ENCODE results near the gene COX7B2. TPM values are rescaled to one million over a fixed set of nuclear protein-coding genes. Genes with fewer than 3 reads are reported as not detected.

COX7B2 gene
- total RNA-seq, 1 experiment from 2014 or later: not detected

- no peak for DNase-seq
- CTCF ChIA-PET: no interaction called here
- BruUV-seq (replicated peaks): no TSS peak
- TF ChIP-seq, protein P1, sequence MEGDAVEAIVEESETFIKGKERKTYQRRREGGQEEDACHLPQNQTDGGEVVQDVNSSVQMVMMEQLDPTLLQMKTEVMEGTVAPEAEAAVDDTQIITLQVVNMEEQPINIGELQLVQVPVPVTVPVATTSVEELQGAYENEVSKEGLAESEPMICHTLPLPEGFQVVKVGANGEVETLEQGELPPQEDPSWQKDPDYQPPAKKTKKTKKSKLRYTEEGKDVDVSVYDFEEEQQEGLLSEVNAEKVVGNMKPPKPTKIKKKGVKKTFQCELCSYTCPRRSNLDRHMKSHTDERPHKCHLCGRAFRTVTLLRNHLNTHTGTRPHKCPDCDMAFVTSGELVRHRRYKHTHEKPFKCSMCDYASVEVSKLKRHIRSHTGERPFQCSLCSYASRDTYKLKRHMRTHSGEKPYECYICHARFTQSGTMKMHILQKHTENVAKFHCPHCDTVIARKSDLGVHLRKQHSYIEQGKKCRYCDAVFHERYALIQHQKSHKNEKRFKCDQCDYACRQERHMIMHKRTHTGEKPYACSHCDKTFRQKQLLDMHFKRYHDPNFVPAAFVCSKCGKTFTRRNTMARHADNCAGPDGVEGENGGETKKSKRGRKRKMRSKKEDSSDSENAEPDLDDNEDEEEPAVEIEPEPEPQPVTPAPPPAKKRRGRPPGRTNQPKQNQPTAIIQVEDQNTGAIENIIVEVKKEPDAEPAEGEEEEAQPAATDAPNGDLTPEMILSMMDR (IDR thresholded peaks at IDR 0.05; ENCODE audit: unreplicated experiment): no peak
- intact Hi-C loops (cut with micrococcal nuclease; ENCODE audit: unreplicated experiment): no loop called here
- Mint-ChIP-seq H3K4me3 (ENCODE audit: low read depth, unreplicated experiment) (no peak overlapping the region), H3K36me3 (ENCODE audit: insufficient read depth, unreplicated experiment) (no peaks in the 10 kb centered on the region), H3K27ac (ENCODE audit: unreplicated experiment) (no peak overlapping the region), H3K9me3 (ENCODE audit: low read depth, unreplicated experiment) (no peaks in the 10 kb centered on the region), H3K27me3 (ENCODE audit: unreplicated experiment) (no peaks in the 10 kb centered on the region), H3K4me1 (ENCODE audit: low read depth, unreplicated experiment) (no peaks in the 10 kb centered on the region)
Measured at GRCh38 chr4:46947541-46947940, 38.5 kb upstream of the COX7B2 start.

DNA sequence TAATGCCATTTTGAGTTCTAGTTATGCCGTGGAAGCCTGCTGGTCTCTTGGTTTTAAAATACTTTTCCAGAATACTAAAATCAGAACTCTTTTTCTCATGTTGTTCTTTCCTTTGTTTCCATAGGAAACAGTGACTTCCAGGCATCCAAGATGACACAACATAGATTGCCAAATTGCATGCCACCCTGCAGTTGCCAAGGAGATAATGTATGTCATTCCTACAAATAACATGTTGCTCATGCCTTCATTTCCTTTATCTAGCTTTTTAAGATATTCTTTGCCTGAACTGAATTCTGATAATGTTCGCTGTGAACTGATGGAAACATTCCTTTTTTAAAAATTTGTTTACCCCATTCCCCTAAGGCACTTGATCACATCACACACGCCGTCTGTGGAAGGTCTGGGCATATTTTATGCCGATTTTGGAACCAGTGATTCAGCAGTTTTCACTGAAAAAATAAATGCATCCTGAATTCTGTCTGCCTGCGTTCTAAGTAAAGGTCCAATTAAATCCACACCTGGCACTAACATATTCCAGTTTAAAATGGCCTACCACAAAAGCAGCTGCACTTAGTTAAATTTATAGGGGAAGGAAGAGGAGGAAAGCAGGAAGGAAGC, 38.0 kb upstream of the COX7B2 start:
- H3K4me1 Mint-ChIP-seq (ENCODE audit: low read depth, unreplicated experiment): no peaks in the 10 kb centered on the region
- CTCF ChIA-PET: no interaction called here
- H3K27me3 Mint-ChIP-seq (ENCODE audit: unreplicated experiment): no peaks in the 10 kb centered on the region
- BruUV-seq (replicated peaks): no TSS peak
- DNase-seq: no peak
- H3K27ac Mint-ChIP-seq (ENCODE audit: unreplicated experiment): no peak overlapping the region
- H3K4me3 Mint-ChIP-seq (ENCODE audit: low read depth, unreplicated experiment): no peak overlapping the region
- no peaks in the 10 kb centered on the region for H3K36me3 Mint-ChIP-seq (ENCODE audit: insufficient read depth, unreplicated experiment)
- intact Hi-C loops (cut with micrococcal nuclease; ENCODE audit: unreplicated experiment): no loop called here
- H3K9me3 Mint-ChIP-seq (ENCODE audit: low read depth, unreplicated experiment): no peaks in the 10 kb centered on the region
- TF ChIP-seq, protein P1 (IDR thresholded peaks at IDR 0.05; ENCODE audit: unreplicated experiment): no peak

DNA sequence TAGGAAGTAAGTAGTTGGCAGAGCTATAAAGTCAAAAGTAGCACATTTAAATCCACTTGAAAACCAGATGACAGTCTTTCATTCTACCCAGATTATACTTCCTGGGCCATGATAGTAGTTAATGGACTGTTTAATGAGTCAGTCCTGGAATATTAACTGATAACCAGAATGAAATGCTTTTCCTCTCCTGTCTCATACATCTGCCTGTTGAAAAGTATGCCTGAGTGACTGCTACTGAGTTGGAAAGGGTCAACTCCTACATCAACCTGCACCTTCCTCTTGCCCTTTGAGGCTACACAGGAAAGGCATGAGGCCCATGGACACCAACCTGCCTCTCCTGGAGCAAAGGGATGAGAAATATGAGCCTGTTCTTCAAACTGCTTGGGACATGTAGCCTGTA, 36.0 kb upstream of the COX7B2 start:
- DNase-seq: no peak
- no peaks in the 10 kb centered on the region for H3K9me3 Mint-ChIP-seq (ENCODE audit: low read depth, unreplicated experiment)
- no peaks in the 10 kb centered on the region for H3K4me1 Mint-ChIP-seq (ENCODE audit: low read depth, unreplicated experiment)
- no peak overlapping the region for H3K27ac Mint-ChIP-seq (ENCODE audit: unreplicated experiment)
- BruUV-seq (replicated peaks): no TSS peak
- no peak overlapping the region for H3K4me3 Mint-ChIP-seq (ENCODE audit: low read depth, unreplicated experiment)
- intact Hi-C loops (cut with micrococcal nuclease; ENCODE audit: unreplicated experiment): no loop called here
- H3K36me3 Mint-ChIP-seq (ENCODE audit: insufficient read depth, unreplicated experiment): no peaks in the 10 kb centered on the region
- TF ChIP-seq, protein P1 (IDR thresholded peaks at IDR 0.05; ENCODE audit: unreplicated experiment): no peak
- no peaks in the 10 kb centered on the region for H3K27me3 Mint-ChIP-seq (ENCODE audit: unreplicated experiment)
- CTCF ChIA-PET: no interaction called here

DNA sequence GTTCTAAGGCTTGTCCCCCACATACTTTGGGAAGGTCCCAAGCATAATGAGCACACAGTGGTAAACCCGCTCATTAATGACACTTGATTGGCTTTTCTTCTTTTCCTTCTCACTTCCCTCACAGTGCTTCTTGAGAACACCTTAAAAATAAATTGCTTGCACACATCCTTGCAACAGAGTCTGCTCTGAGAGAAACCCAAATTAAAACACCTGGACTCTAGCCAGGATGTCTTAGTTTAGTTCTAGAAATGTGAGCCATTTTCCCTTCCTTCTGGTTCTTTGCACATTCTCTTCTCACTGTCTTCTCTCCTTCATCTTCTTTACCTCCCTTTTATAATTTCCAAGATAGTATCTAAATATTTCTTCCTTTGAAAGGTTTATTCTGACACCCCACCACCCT, 35.3 kb upstream of the COX7B2 start:
- CTCF ChIA-PET: no interaction called here
- intact Hi-C loops (cut with micrococcal nuclease; ENCODE audit: unreplicated experiment): no loop called here
- DNase-seq: no peak
- no TSS peak for BruUV-seq (replicated peaks)
- Mint-ChIP-seq H3K27ac (ENCODE audit: unreplicated experiment) (no peak overlapping the region), H3K36me3 (ENCODE audit: insufficient read depth, unreplicated experiment) (no peaks in the 10 kb centered on the region), H3K4me1 (ENCODE audit: low read depth, unreplicated experiment) (no peaks in the 10 kb centered on the region), H3K27me3 (ENCODE audit: unreplicated experiment) (no peaks in the 10 kb centered on the region), H3K9me3 (ENCODE audit: low read depth, unreplicated experiment) (no peaks in the 10 kb centered on the region), H3K4me3 (ENCODE audit: low read depth, unreplicated experiment) (no peak overlapping the region)
- TF ChIP-seq, protein P1 (IDR thresholded peaks at IDR 0.05; ENCODE audit: unreplicated experiment): no peak
